Stimulated activated CD8-positive, alpha-beta memory T cell treated with anti-CD3 and anti-CD28 coated beads, Interleukin-15, amount 100 ng/mL, for 24 hours (primary cell): ENCODE measurements around the gene MRPL30.
"Not testable (repeated sequence)": the region's sequence is repeated elsewhere in the genome, so short reads cannot be mapped to it uniquely, and the experiment has no call there.

Experiments used
- DNase-seq: peaks from one replicate; pipeline ENCODE4 v3.0.0-alpha.2; 2020; ENCODE audit warnings: low read depth

The MRPL30 gene

GRCh38 chr2:99184811-99185210 lies 3.8 kb downstream of the MRPL30 start:
- no peak for DNase-seq

GRCh38 chr2:99187011-99187410 lies 6.0 kb downstream of the MRPL30 start:
- DNase-seq, result no peak

GRCh38 chr2:99188357-99188756 lies 7.4 kb downstream of the MRPL30 start:
- DNase-seq, result no peak

- no peak for DNase-seq
Observed at GRCh38 chr2:99190548-99190947, 9.6 kb downstream of the MRPL30 start.

- DNase-seq, result not testable (repeated sequence)
Observed at GRCh38 chr2:99192364-99192763, 11.4 kb downstream of the MRPL30 start.

GRCh38 chr2:99198103-99198841 lies 17.3 kb downstream of the MRPL30 start:
- no peak for DNase-seq

GRCh38 chr2:99200076-99200800 lies 19.3 kb downstream of the MRPL30 start:
- no peak for DNase-seq

- no peak for DNase-seq
Observed at GRCh38 chr2:99201959-99202678, 21.1 kb downstream of the MRPL30 start.

- DNase-seq, result no peak
Observed at GRCh38 chr2:99205491-99205890, 24.5 kb downstream of the MRPL30 start.

GRCh38 chr2:99216096-99216495 lies 35.1 kb downstream of the MRPL30 start:
- no peak for DNase-seq

GRCh38 chr2:99217929-99218501 lies 37.0 kb downstream of the MRPL30 start:
- no peak for DNase-seq

- DNase-seq, result not testable (repeated sequence)
Observed at GRCh38 chr2:99233177-99233576, 52.2 kb downstream of the MRPL30 start.

GRCh38 chr2:99238599-99238998 lies 57.6 kb downstream of the MRPL30 start:
- DNase-seq, result no peak

- DNase-seq, result no peak
Observed at GRCh38 chr2:99240431-99240830, 59.4 kb downstream of the MRPL30 start.

GRCh38 chr2:99242151-99242550 lies 61.2 kb downstream of the MRPL30 start:
- DNase-seq, result no peak
